Muscle of back (tissue), 11 donors: ENCODE data around the gene KLHL13. TPM values are rescaled to one million over a fixed set of nuclear protein-coding genes. Genes with fewer than 3 reads are reported as not detected.
"Not testable (repeated sequence)": the region's sequence is repeated elsewhere in the genome, so short reads cannot be mapped to it uniquely, and the experiment has no call there.

Experiments
- DNase-seq, 3 donors: peaks; one replicate each; pipeline versions ENCODE4 v3.0.0 to v3.0.0-alpha.2; 2013
- polyA plus RNA-seq, 10 donors: library from polyadenylated mRNA; unstranded; fragments of 120-200 nt; gene quantifications; one replicate each; pipeline ENCODE4 v1.2.1, GENCODE V29; 2013; ENCODE audit not compliant: insufficient read length in 10 of 10

The KLHL13 gene
- polyA plus RNA-seq, 10 donors: 42.7 to 71.5 (median 61.5) TPM

DNA sequence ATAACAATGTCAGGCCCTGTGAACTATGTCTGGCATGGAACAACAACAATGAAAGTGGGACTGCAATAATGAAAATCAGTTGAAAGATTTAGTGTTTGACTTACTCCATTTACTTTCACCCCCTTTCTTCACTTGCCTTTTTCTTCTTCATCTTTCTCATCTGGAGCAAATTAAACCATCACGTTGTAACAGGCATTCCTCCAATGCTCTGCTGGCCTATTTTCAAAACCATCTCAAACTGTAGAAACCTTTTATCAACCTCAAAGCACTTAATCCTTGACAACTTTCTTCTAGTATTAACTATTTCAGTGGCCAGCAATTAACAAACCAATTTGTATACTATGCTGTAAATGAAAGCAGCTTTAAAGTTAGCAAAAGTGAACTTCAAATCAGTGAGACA, 8.3 kb downstream of the KLHL13 start:
- peak in 2 of 3 donors; percentile 18 to 22 for DNase-seq

GRCh38 chrX:118100091-118100490, 16.5 kb downstream of the KLHL13 start:
- DNase-seq: peak in 1 of 3 donors; percentile 29

- DNase-seq: no peak
Measured at GRCh38 chrX:118088084-118088483, 28.5 kb downstream of the KLHL13 start.

DNA sequence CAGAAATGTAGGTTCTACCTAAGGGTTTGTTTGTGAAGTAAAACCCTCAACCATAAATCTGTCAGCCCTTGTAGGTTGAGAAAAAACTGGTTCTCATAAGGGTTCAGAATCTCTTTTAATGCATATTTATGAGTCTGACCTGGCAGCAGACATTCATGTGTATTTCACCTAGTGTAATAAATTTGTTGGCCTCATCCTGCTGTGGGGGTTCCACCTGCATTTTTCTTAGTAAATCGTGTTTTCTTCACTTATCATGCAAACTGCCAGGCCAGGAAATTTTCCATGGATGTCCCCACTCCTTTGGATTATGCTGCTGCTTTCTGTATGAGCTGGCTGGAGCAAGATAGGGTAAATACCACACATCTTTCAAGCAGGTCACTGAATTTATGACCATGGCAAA, 42.4 kb downstream of the KLHL13 start:
- no peak for DNase-seq

- DNase-seq: no peak
Measured at GRCh38 chrX:118066867-118067515, 49.6 kb downstream of the KLHL13 start.

DNA sequence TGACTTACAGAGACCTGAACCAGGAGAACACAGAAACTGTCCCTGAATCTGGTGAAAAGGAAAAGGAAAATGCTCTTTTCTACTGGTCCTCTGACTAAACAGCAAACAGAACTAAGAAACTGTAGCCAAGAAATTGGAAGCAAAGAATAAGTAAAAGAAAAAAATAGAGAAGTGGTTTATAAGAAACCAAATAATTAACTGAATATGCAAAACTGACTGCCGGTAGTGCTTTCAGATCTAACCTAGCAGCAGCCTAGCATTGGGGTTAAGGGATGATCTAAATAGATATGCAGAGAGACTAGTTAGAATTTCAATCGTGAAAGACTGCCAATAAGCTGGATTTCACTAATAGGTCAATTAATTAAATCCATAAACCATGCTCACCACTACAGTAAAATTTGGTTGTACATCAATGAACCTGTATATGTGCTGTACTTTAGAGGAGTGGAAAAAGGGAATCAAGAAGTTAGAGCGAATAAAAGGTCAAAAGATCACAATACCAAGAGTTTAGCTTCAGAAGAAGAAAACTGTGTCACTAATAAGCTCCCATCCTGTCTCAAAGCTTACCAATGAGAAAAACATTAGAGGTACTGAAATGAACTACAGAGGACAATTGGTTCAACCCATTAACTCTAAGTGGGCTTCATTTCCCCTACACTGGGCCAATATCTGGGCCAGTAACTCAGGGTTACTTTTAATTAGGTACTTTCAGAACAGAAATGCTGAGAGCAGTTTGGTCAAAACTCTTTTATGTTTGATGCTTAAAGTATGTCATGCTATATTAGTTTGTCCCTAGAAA, 53.6 kb downstream of the KLHL13 start:
- DNase-seq: no peak

- no peak for DNase-seq
Measured at GRCh38 chrX:118062048-118062789, 54.4 kb downstream of the KLHL13 start.

GRCh38 chrX:118058924-118059323, 57.7 kb downstream of the KLHL13 start:
- DNase-seq: no peak

- no peak for DNase-seq
Measured at GRCh38 chrX:118056870-118057269, 59.7 kb downstream of the KLHL13 start.

DNA sequence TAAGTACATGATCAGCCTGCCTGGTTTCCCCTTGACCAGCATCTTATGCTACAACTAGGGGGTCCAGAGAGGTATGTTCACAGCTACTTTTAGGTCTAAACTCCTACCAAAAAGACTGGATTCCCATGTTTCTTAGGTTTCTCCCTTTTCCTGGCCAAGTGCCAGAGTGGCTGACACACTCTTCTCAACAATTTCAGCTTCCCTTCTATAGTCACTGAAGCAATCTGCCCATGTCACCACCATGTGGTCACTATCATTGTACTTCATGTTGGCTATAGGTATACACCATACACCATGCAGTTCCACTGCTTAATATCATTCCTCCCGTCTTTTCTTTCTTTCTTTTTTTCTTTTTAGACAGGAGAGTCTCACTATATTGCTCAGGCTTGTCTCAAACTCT, 66.9 kb downstream of the KLHL13 start:
- no peak for DNase-seq

GRCh38 chrX:118047446-118048186, 69.0 kb downstream of the KLHL13 start:
- DNase-seq: no peak

DNA sequence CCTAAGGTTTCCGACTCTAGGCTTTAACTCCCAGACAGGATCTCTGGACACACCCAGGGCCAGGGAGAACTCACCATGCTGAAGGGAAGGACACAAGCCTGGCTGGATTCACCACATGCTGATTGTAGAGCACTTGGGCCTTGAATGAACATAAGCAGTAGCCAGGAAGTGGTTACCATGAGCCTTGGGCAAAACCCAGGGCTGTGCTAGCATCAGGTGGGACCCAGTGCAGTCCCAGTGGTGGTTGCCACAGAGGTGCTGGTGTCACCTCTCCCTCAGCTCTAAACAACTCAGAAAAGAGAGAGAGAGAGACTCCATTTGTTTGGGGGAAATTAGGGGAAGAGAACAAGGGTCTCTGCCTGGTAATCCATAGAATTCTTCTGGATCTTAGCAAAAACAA, 77.0 kb downstream of the KLHL13 start:
- no peak for DNase-seq

- no peak for DNase-seq
Measured at GRCh38 chrX:118038614-118039365, 77.8 kb downstream of the KLHL13 start.

GRCh38 chrX:118026631-118027030, 90.0 kb downstream of the KLHL13 start:
- DNase-seq: no peak

- no peak for DNase-seq
Measured at GRCh38 chrX:118025226-118025625, 91.4 kb downstream of the KLHL13 start.

GRCh38 chrX:118024482-118024881, 92.1 kb downstream of the KLHL13 start:
- no peak for DNase-seq

- no peak for DNase-seq
Measured at GRCh38 chrX:118022753-118023152, 93.9 kb downstream of the KLHL13 start.

DNA sequence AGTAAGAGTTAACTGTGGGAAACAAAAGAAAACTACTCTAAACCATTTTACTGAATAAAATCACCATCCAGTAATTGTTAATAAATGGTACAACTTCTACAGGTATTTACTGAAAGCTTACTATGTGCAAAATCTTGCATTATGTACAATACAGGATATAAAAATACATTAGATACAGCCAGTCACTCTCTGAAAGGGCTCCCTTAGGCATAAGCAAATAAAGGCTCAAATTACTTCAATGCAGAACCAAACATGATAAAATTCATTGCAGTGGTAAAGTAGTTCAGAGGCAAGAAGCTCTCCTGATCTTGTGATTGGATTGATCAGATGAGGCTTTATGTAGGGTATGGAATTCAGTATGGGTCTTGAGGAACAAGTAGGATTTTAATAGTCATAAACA, 100.2 kb downstream of the KLHL13 start:
- DNase-seq: no peak

- not testable (repeated sequence) for DNase-seq
Measured at GRCh38 chrX:118002417-118002816, 114.2 kb downstream of the KLHL13 start.

DNA sequence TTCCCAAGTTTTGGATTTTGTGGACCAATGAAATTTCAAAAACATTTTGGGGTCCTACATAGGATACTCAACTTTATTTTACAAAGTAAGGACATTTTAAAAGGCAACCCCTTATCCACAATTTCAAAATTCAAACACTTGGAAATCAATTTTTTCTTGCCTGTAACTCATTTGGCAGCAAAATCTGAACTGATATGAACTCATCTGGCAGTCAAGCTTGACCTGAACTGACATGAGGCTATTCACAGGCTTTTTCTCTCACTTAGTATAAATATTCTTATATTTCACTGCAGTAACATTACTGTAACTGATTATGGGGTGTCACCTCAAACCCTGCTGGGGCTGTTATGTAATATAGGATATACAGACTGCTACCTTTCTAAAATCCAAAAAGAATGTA, 116.1 kb downstream of the KLHL13 start:
- DNase-seq: no peak

- DNase-seq: no peak
Measured at GRCh38 chrX:117998171-117998570, 118.4 kb downstream of the KLHL13 start.
